DND-41 (cell line): Measurements from ENCODE around the gene IRAG1.

Experiments
- ATAC-seq: fragments of 200-7000 bp; cut with Tn5 transposase; 3 replicates; pipeline ENCODE4 v1.9.1; 2021; ENCODE audit warnings: low read depth; ENCODE audit not compliant: insufficient read depth
- DNase-seq: peaks from one replicate; pipeline ENCODE4 v3.0.0-alpha.2; 2020
- H2AFZ ChIP-seq: 2 replicates; pipeline ENCODE4 v1.6.0; 2012; ENCODE audit warnings: low read depth, low read length
- H3K27ac ChIP-seq: 2 replicates; pipeline ENCODE4 v1.5.1; 2012; ENCODE audit warnings: low read length, inconsistent platforms
- H3K27me3 ChIP-seq: fragments of 200-600 bp; sonication (generic); 2 replicates; pipeline ENCODE4 v1.6.0; 2012; ENCODE audit warnings: low read length, mild to moderate bottlenecking, inconsistent platforms; ENCODE audit not compliant: insufficient read depth, poor library complexity
- H3K36me3 ChIP-seq: 2 replicates; pipeline ENCODE4 v1.5.1; 2012; ENCODE audit warnings: low read length, inconsistent platforms; ENCODE audit not compliant: insufficient read depth
- H3K4me1 ChIP-seq: 2 replicates; pipeline ENCODE4 v1.5.1; 2012; ENCODE audit warnings: mild to moderate bottlenecking, low read length; ENCODE audit not compliant: insufficient read depth
- H3K4me2 ChIP-seq: 2 replicates; pipeline ENCODE4 v1.6.0; 2012; ENCODE audit warnings: mild to moderate bottlenecking, moderate library complexity, low read length, inconsistent platforms; ENCODE audit not compliant: insufficient read depth
- H3K4me3 ChIP-seq, 2 experiments: fragments of 200-600 bp in 1 of 2; shearing (Covaris generic) in 1 of 2; 2 replicates each; pipeline ENCODE4 v1.5.1; 2012 to 2016; ENCODE audit warnings: inconsistent platforms in 2 of 2, low read length in 2 of 2, mild to moderate bottlenecking in 2 of 2, low read depth in 1 of 2, moderate library complexity in 1 of 2
- H3K79me2 ChIP-seq: 2 replicates; pipeline ENCODE4 v1.6.0; 2012; ENCODE audit warnings: low read length, inconsistent platforms; ENCODE audit not compliant: insufficient read depth
- H3K9ac ChIP-seq: 2 replicates; pipeline ENCODE4 v1.6.0; 2012; ENCODE audit warnings: low read depth, mild to moderate bottlenecking, inconsistent platforms, low read length, moderate library complexity
- H3K9me3 ChIP-seq: 2 replicates; pipeline ENCODE4 v1.5.1; 2012; ENCODE audit warnings: low read length, moderate library complexity, mild to moderate bottlenecking, inconsistent platforms; ENCODE audit not compliant: insufficient read depth, severe bottlenecking
- H4K20me1 ChIP-seq: 2 replicates; pipeline ENCODE4 v1.6.0; 2012; ENCODE audit warnings: low read length; ENCODE audit not compliant: insufficient read depth
- CTCF ChIP-seq: IDR thresholded peaks from 2 replicates; pipeline ENCODE4 v1.5.1; 2012; ENCODE audit warnings: borderline replicate concordance, low read length, moderate library complexity, mild to moderate bottlenecking; ENCODE audit not compliant: poor library complexity, severe bottlenecking; ENCODE audit errors: extremely low read depth
- EZH2 ChIP-seq: IDR thresholded peaks from 3 replicates; pipeline ENCODE4 v1.6.1; 2012; ENCODE audit warnings: borderline replicate concordance, low read depth, mild to moderate bottlenecking, moderate library complexity, low read length, inconsistent platforms; ENCODE audit not compliant: severe bottlenecking

The IRAG1 gene

GRCh38 chr11:10663990-10664389, 29.6 kb downstream of the IRAG1 start:
- no peak overlapping the region for H3K9ac ChIP-seq
- H3K27me3 ChIP-seq = peaks cover 17% of the 10 kb centered on the region
- no peak for TF ChIP-seq EZH2
- H4K20me1 ChIP-seq = no peaks in the 10 kb centered on the region
- H3K27ac ChIP-seq = no peak overlapping the region
- no peak overlapping the region for H3K4me2 ChIP-seq
- H2AFZ ChIP-seq = no peak overlapping the region
- no peaks in the 10 kb centered on the region for H3K36me3 ChIP-seq
- no peak overlapping the region for H3K4me3 ChIP-seq
- ATAC-seq (no peak), DNase-seq (no peak)
- no peaks in the 10 kb centered on the region for H3K79me2 ChIP-seq
- no peaks in the 10 kb centered on the region for H3K9me3 ChIP-seq
- no peaks in the 10 kb centered on the region for H3K4me1 ChIP-seq

- no peak overlapping the region for H3K4me2 ChIP-seq
- DNase-seq (no peak), ATAC-seq (no peak)
- no peak overlapping the region for H3K4me3 ChIP-seq
- TF ChIP-seq EZH2 (no peak), CTCF (no peak)
- no peak overlapping the region for H2AFZ ChIP-seq
- peaks cover 14% of the 10 kb centered on the region for H3K27me3 ChIP-seq
- no peaks in the 10 kb centered on the region for H3K4me1 ChIP-seq
- H3K79me2 ChIP-seq = no peaks in the 10 kb centered on the region
- no peaks in the 10 kb centered on the region for H4K20me1 ChIP-seq
- no peaks in the 10 kb centered on the region for H3K36me3 ChIP-seq
- no peaks in the 10 kb centered on the region for H3K9me3 ChIP-seq
- H3K9ac ChIP-seq = no peak overlapping the region
- no peak overlapping the region for H3K27ac ChIP-seq
These were observed 30.2 kb downstream of the IRAG1 start for GRCh38 chr11:10663365-10663764.

- no peak overlapping the region for H3K4me3 ChIP-seq
- no peaks in the 10 kb centered on the region for H3K79me2 ChIP-seq
- TF ChIP-seq CTCF = no peak
- no peak for TF ChIP-seq EZH2
- no peak for DNase-seq
- no peak overlapping the region for H2AFZ ChIP-seq
- H4K20me1 ChIP-seq = no peaks in the 10 kb centered on the region
- no peaks in the 10 kb centered on the region for H3K4me1 ChIP-seq
- H3K9ac ChIP-seq = no peak overlapping the region
- H3K4me2 ChIP-seq = no peak overlapping the region
- ATAC-seq = no peak
- H3K36me3 ChIP-seq = no peaks in the 10 kb centered on the region
- no peak overlapping the region for H3K27ac ChIP-seq
- peaks cover 10% of the 10 kb centered on the region for H3K27me3 ChIP-seq
- no peaks in the 10 kb centered on the region for H3K9me3 ChIP-seq
These were observed 33.2 kb downstream of the IRAG1 start for GRCh38 chr11:10660323-10660722.

GRCh38 chr11:10659339-10660216, 34.0 kb downstream of the IRAG1 start:
- ATAC-seq = no peak
- no peak overlapping the region for H3K4me2 ChIP-seq

More at GRCh38 chr11:10659339-10660216, 34.0 kb downstream of the IRAG1 start:
- H3K9me3 ChIP-seq = no peaks in the 10 kb centered on the region
- H3K27me3 ChIP-seq = peaks cover 10% of the 10 kb centered on the region
- no peak overlapping the region for H3K4me3 ChIP-seq
- no peak overlapping the region for H3K27ac ChIP-seq
- H4K20me1 ChIP-seq = no peaks in the 10 kb centered on the region
- TF ChIP-seq CTCF = no peak
- TF ChIP-seq EZH2 = no peak
- no peak overlapping the region for H3K9ac ChIP-seq
- H3K4me1 ChIP-seq = no peaks in the 10 kb centered on the region
- no peaks in the 10 kb centered on the region for H3K79me2 ChIP-seq
- no peak overlapping the region for H2AFZ ChIP-seq
- H3K36me3 ChIP-seq = no peaks in the 10 kb centered on the region
- no peak for DNase-seq
